ENCODE results near the gene HSD17B1. TPM values are rescaled to one million over a fixed set of nuclear protein-coding genes. Genes with fewer than 3 reads are reported as not detected.
"Not testable (repeated sequence)": the region's sequence is repeated elsewhere in the genome, so short reads cannot be mapped to it uniquely, and the experiment has no call there.

Gene HSD17B1
- total RNA-seq, 2 donors from 2014 or later, result 0.82 to 0.90 TPM

GRCh38 chr17:42548070-42548837 lies 4.5 kb upstream of the HSD17B1 start:
- Mint-ChIP-seq H3K36me3 (ENCODE audit: low read depth) (no peaks in the 10 kb centered on the region), H3K27ac (no peak overlapping the region), H3K27me3 (no peaks in the 10 kb centered on the region), H3K4me3 (peak overlapping the region; percentile 59), H3K4me1 (peaks cover 5% of the 10 kb centered on the region), H3K9me3 (no peaks in the 10 kb centered on the region)
- ATAC-seq (replicated peaks), result peak; percentile 89

- H3K9me3 Mint-ChIP-seq, result no peaks in the 10 kb centered on the region
- H3K27ac Mint-ChIP-seq, result no peak overlapping the region
- no peaks in the 10 kb centered on the region for H3K36me3 Mint-ChIP-seq (ENCODE audit: low read depth)
- ATAC-seq (replicated peaks), result no peak
- no peaks in the 10 kb centered on the region for H3K27me3 Mint-ChIP-seq
- peak overlapping the region; percentile 59 for H3K4me3 Mint-ChIP-seq
- H3K4me1 Mint-ChIP-seq, result peaks cover 5% of the 10 kb centered on the region
Measured at GRCh38 chr17:42548993-42549755, 3.5 kb upstream of the HSD17B1 start.

GRCh38 chr17:42553161-42553818 lies 567 bp downstream of the HSD17B1 start:
- H3K9me3 Mint-ChIP-seq, result no peaks in the 10 kb centered on the region
- H3K27me3 Mint-ChIP-seq, result no peaks in the 10 kb centered on the region
- no peak for ATAC-seq (replicated peaks)
- peak overlapping the region; percentile 89 for H3K4me3 Mint-ChIP-seq
- peaks cover 5% of the 10 kb centered on the region for H3K4me1 Mint-ChIP-seq
- H3K27ac Mint-ChIP-seq, result no peak overlapping the region
- H3K36me3 Mint-ChIP-seq (ENCODE audit: low read depth), result no peaks in the 10 kb centered on the region

GRCh38 chr17:42553866-42554249 lies 1.1 kb downstream of the HSD17B1 start:
- ATAC-seq (replicated peaks), result peak; percentile 28
- H3K4me1 Mint-ChIP-seq, result peaks cover 5% of the 10 kb centered on the region
- no peaks in the 10 kb centered on the region for H3K27me3 Mint-ChIP-seq
- no peaks in the 10 kb centered on the region for H3K36me3 Mint-ChIP-seq (ENCODE audit: low read depth)
- peak overlapping the region; percentile 89 for H3K4me3 Mint-ChIP-seq
- H3K27ac Mint-ChIP-seq, result peak overlapping the region; percentile 92
- no peaks in the 10 kb centered on the region for H3K9me3 Mint-ChIP-seq

- Mint-ChIP-seq H3K4me3 (peak overlapping the region; percentile 89), H3K27me3 (no peaks in the 10 kb centered on the region), H3K9me3 (no peaks in the 10 kb centered on the region), H3K36me3 (ENCODE audit: low read depth) (no peaks in the 10 kb centered on the region), H3K27ac (peak overlapping the region; percentile 92), H3K4me1 (no peaks in the 10 kb centered on the region)
- peak; percentile 93 for ATAC-seq (replicated peaks)
Measured at GRCh38 chr17:42554250-42555121, 1.8 kb downstream of the HSD17B1 start.

- no peaks in the 10 kb centered on the region for H3K36me3 Mint-ChIP-seq (ENCODE audit: low read depth)
- H3K27me3 Mint-ChIP-seq, result no peaks in the 10 kb centered on the region
- H3K4me3 Mint-ChIP-seq, result peak overlapping the region; percentile 89
- peak; percentile 9 for ATAC-seq (replicated peaks)
- no peaks in the 10 kb centered on the region for H3K4me1 Mint-ChIP-seq
- peak overlapping the region; percentile 92 for H3K27ac Mint-ChIP-seq
- no peaks in the 10 kb centered on the region for H3K9me3 Mint-ChIP-seq
Measured at GRCh38 chr17:42555122-42555622, 2.4 kb downstream of the HSD17B1 start.

- H3K4me1 Mint-ChIP-seq; H3K36me3 Mint-ChIP-seq (ENCODE audit: low read depth); H3K27me3 Mint-ChIP-seq; H3K9me3 Mint-ChIP-seq; ATAC-seq (replicated peaks): not testable (repeated sequence)
- Mint-ChIP-seq H3K4me3 (peak overlapping the region; percentile 89), H3K27ac (peak overlapping the region; percentile 92)
Measured at GRCh38 chr17:42555961-42556617, 3.4 kb downstream of the HSD17B1 start.

GRCh38 chr17:42559075-42559474 lies 6.4 kb downstream of the HSD17B1 start:
- peaks cover 21% of the 10 kb centered on the region for H3K36me3 Mint-ChIP-seq (ENCODE audit: low read depth)
- peaks cover 10% of the 10 kb centered on the region for H3K4me1 Mint-ChIP-seq
- ATAC-seq (replicated peaks), result no peak

GRCh38 chr17:42560246-42560645 lies 7.5 kb downstream of the HSD17B1 start:
- H3K4me1 Mint-ChIP-seq, result peaks cover 10% of the 10 kb centered on the region
- peak overlapping the region; percentile 93 for H3K4me3 Mint-ChIP-seq
- no peaks in the 10 kb centered on the region for H3K9me3 Mint-ChIP-seq
- H3K27ac Mint-ChIP-seq, result peak overlapping the region; percentile 5
- no peaks in the 10 kb centered on the region for H3K27me3 Mint-ChIP-seq
- peaks cover 25% of the 10 kb centered on the region for H3K36me3 Mint-ChIP-seq (ENCODE audit: low read depth)
- ATAC-seq (replicated peaks), result no peak

More at GRCh38 chr17:42559075-42559474, 6.4 kb downstream of the HSD17B1 start:
- Mint-ChIP-seq H3K27ac (no peak overlapping the region), H3K27me3 (no peaks in the 10 kb centered on the region), H3K9me3 (no peaks in the 10 kb centered on the region), H3K4me3 (no peak overlapping the region)

- peak; percentile 87 for ATAC-seq (replicated peaks)
- Mint-ChIP-seq H3K36me3 (ENCODE audit: low read depth) (peaks cover 40% of the 10 kb centered on the region), H3K9me3 (no peaks in the 10 kb centered on the region), H3K4me1 (peaks cover 10% of the 10 kb centered on the region), H3K27ac (peak within 1 kb of the TSS; percentile 98), H3K27me3 (no peaks in the 10 kb centered on the region), H3K4me3 (peak within 1 kb of the TSS; percentile 93)
Measured at GRCh38 chr17:42561897-42562387, 9.2 kb downstream of the HSD17B1 start, which contains the start of gene COASY. TSS of gene COASY (plus strand) at chr17:42562148. CDS start at chr17:42562623, 475 bp downstream.

- peak overlapping the region; percentile 98 for H3K27ac Mint-ChIP-seq
- H3K4me3 Mint-ChIP-seq, result peak overlapping the region; percentile 93
- H3K4me1 Mint-ChIP-seq, result peaks cover 11% of the 10 kb centered on the region
- ATAC-seq (replicated peaks), result peak; percentile 12
- H3K36me3 Mint-ChIP-seq (ENCODE audit: low read depth), result peaks cover 46% of the 10 kb centered on the region
- no peaks in the 10 kb centered on the region for H3K27me3 Mint-ChIP-seq
- H3K9me3 Mint-ChIP-seq, result no peaks in the 10 kb centered on the region
Measured at GRCh38 chr17:42562388-42563142, 9.8 kb downstream of the HSD17B1 start.

GRCh38 chr17:42563143-42563509 lies 10.4 kb downstream of the HSD17B1 start:
- no peaks in the 10 kb centered on the region for H3K27me3 Mint-ChIP-seq
- peaks cover 15% of the 10 kb centered on the region for H3K4me1 Mint-ChIP-seq
- peak overlapping the region; percentile 93 for H3K4me3 Mint-ChIP-seq
- peaks cover 52% of the 10 kb centered on the region for H3K36me3 Mint-ChIP-seq (ENCODE audit: low read depth)
- ATAC-seq (replicated peaks), result no peak
- peak overlapping the region; percentile 98 for H3K27ac Mint-ChIP-seq
- H3K9me3 Mint-ChIP-seq, result no peaks in the 10 kb centered on the region

All from activated T-helper 17 cell treated with anti-CD3 and anti-CD28 coated beads, Interleukin-2, amount 50 U/mL, for 72 hours (primary cell).